ENCODE results near the gene ASCL2.

Gene ASCL2

DNA sequence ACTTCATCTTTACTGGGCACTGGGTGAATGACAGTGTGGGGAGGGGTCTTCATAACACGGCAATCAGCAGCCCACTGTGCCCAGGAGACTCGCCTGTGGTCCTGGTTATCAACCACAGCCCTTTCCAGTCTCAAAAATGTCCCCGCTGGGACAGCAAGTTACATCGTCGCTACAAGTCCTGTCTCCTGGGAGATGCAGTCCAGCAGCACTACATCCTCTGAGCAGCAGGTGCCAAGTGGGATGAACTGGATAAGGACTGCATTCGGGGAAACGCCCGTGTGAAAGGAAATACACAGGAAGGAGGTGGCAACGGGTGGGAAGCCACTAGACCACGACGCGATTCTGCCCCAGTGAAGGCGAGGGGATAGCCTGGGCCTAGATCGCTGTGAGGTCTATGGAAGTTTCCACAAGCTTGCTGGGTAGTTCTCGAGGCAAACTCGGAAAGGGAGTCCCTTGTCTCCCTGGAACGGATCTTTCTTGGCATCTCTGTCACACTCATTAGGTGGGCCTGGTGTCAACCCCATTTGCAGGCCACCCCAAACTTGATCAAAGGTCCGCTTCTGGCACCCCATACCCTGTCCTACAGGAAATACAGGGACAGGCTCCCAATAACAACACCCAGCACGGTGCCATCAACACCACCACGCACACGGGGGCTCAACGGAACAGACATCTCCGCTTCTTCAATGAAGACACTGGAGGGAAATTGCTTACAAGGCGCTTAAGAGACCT, 4.4 kb downstream of the ASCL2 start:
- Histone ChIP-seq H3K9ac (ENCODE audit: low read depth, low read length) (no peak overlapping the region), H3K27ac (ENCODE audit: low read length) (no peak overlapping the region), H3K9me3 (ENCODE audit: insufficient read depth, low read depth, low read length) (no peaks in the 10 kb centered on the region), H3K36me3 (ENCODE audit: insufficient read depth, low read depth, low read length) (no peaks in the 10 kb centered on the region), H3K4me1 (ENCODE audit: insufficient read depth, low read length) (no peaks in the 10 kb centered on the region), H3K4me3 (ENCODE audit: low read length) (no peak overlapping the region), H3K27me3 (ENCODE audit: insufficient read depth, low read length) (peaks cover 67% of the 10 kb centered on the region)

DNA sequence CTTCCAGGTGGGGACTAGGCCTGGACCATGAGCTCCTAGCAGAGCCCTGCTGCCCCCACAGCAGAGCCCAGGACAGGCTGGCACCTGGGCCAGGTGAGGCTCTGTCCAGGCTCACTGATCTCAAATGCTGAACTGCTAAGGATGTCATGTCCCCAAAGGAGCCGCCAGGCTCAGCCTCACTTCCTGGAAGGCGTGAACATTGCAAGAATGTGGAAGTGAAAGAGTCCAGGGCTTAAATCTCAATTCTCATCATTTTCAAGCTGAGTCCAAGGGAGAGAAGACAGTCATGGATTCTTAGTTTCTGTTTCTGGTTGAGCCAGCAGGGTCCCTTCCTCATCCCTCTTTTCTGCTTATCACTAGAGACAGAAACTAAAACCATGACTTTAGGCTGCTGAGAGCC, 5.0 kb downstream of the ASCL2 start:
- Histone ChIP-seq H3K27me3 (ENCODE audit: insufficient read depth, low read length) (peaks cover 60% of the 10 kb centered on the region), H3K9me3 (ENCODE audit: insufficient read depth, low read depth, low read length) (no peaks in the 10 kb centered on the region), H3K36me3 (ENCODE audit: insufficient read depth, low read depth, low read length) (no peaks in the 10 kb centered on the region), H3K27ac (ENCODE audit: low read length) (no peak overlapping the region), H3K4me3 (ENCODE audit: low read length) (no peak overlapping the region), H3K4me1 (ENCODE audit: insufficient read depth, low read length) (no peaks in the 10 kb centered on the region), H3K9ac (ENCODE audit: low read depth, low read length) (no peak overlapping the region)

DNA sequence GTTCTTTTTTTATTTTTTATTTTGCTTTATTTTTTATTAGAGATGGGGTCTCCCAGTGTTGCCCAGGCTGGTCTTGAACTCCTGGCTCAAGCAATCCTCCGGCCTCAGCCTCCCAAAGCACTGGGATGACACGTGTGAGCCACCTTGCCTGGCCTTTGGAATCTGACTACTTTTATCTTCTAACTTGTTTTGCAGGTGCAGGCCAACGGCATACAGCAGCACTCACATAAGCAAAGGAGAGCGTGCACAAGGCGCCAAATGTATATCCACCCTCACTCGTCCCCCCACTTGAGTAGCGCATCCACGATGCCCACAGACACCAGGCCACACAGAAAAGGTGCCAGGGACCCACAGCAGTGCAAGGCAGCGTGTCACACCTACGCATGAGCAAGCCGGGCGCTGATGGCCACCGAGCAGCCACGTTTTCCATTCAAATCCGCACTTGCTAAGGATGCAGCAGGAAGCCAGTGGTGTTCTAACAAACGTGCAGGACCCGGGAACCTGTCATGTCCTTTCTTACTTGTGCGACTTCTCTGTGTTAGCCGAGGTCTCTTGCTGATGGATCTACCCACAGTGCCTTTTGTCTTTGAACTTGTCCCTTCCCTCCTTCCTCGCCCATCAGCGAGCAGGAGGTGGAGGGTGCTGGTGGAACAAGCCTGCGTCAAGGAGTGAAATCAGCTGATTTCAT, 5.9 kb downstream of the ASCL2 start:
- Histone ChIP-seq H3K27me3 (ENCODE audit: insufficient read depth, low read length) (peaks cover 52% of the 10 kb centered on the region), H3K4me1 (ENCODE audit: insufficient read depth, low read length) (no peaks in the 10 kb centered on the region), H3K27ac (ENCODE audit: low read length) (no peak overlapping the region)

DNA sequence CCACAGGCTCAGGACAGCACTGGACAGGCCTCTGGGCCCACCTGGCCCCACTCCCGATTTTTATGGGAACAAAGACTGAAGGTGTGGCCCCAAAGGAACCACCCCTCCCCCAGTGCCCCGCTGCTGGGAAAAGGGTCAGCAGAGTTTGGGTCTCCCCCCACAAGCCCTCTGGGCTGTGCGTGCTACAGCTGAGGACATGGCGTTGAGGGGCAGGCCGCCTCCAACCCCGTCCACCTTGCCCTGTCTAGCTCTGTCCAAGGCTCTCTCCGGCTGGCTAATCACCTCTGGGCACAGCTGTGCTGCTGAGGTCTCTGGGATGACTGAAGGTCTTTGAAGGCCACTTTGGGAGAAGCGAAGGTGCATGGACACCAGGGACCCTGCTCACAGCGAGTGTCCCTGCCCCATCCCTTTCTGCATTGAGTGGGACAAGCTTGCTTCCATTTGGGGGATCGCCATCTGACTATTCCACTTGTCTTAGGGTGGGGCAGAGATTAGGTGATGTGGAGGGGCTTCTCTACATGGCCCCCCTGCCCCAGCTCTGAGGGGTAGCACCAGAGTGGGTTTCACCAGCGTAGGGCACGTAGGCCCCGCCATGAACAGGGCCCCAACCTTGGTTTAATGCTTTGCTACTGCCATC, 6.5 kb downstream of the ASCL2 start:
- H3K4me1 ChIP-seq (ENCODE audit: insufficient read depth, low read length), result no peaks in the 10 kb centered on the region
- peaks cover 45% of the 10 kb centered on the region for H3K27me3 ChIP-seq (ENCODE audit: insufficient read depth, low read length)
- no peaks in the 10 kb centered on the region for H3K9me3 ChIP-seq (ENCODE audit: insufficient read depth, low read depth, low read length)
- H3K9ac ChIP-seq (ENCODE audit: low read depth, low read length), result no peak overlapping the region
- H3K36me3 ChIP-seq (ENCODE audit: insufficient read depth, low read depth, low read length), result no peaks in the 10 kb centered on the region
- H3K4me3 ChIP-seq (ENCODE audit: low read length), result no peak overlapping the region
- H3K27ac ChIP-seq (ENCODE audit: low read length), result no peak overlapping the region

More for the DNA sequence above, 5.9 kb downstream of the ASCL2 start:
- Histone ChIP-seq H3K36me3 (ENCODE audit: insufficient read depth, low read depth, low read length) (no peaks in the 10 kb centered on the region), H3K9ac (ENCODE audit: low read depth, low read length) (no peak overlapping the region), H3K9me3 (ENCODE audit: insufficient read depth, low read depth, low read length) (no peaks in the 10 kb centered on the region), H3K4me3 (ENCODE audit: low read length) (no peak overlapping the region)

DNA sequence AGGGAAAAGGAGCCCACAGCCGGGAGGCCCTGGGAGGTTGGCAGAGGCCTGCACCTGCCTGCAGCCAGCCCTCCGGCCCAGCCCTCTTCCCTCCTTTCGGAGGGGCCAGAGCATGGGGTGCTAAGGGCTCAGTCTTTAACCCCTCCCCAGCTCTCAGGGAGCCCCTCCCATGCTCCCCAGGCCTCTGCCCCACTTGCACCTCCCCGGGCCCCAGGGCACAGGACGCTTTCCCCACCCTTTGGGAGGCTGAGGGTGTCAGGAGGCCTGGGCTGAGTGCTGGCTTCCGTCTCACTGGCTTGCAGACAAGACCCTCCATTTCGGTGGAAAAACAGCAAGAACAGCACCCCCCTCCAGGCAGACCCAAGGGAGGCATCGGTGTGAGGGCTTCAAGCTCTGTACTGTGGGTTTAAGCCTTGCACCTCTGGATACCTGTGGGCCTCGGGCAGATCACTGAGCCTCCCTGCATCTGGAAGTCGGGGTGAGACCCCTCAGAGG, 7.3 kb downstream of the ASCL2 start:
- Histone ChIP-seq H3K9me3 (ENCODE audit: insufficient read depth, low read depth, low read length) (no peaks in the 10 kb centered on the region), H3K27me3 (ENCODE audit: insufficient read depth, low read length) (peaks cover 38% of the 10 kb centered on the region), H3K4me3 (ENCODE audit: low read length) (no peak overlapping the region), H3K36me3 (ENCODE audit: insufficient read depth, low read depth, low read length) (no peaks in the 10 kb centered on the region), H3K27ac (ENCODE audit: low read length) (no peak overlapping the region), H3K9ac (ENCODE audit: low read depth, low read length) (no peak overlapping the region), H3K4me1 (ENCODE audit: insufficient read depth, low read length) (no peaks in the 10 kb centered on the region)

DNA sequence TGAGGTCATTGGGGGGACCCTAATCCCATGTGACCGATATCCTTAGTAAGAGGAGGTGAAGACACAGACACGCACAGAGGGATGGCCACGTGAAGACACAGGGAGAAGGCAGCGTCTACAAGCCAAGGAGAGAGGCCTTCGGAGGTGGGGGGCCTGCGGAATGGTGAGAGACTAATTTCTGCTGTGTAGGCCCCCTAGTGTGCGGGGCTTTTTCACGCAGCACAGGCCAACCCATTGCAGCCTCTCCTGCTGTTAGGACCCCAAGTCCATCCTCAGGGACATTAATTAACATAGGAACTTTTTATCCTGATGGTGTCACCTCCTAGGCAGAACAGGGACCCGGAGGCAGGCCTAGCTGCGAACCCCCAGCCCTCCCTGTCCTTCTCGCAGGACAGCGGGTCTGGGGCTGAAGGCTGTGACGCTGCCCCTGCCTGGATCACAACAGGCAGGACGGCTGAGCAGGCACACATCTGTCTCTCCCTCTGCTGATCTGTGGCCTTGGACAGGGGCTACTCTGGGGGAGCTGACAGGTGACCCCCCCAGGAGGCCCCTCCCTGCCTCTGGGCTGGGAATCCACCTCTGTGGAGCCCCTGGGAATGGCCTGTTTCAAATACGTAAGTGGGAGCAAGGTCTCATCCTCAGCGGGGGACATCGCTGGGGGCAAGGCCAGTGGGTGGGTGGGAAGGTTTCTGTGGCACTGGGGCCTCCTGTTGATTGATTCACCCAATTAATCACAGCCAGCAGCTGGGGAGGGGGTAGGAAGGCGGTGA, 7.9 kb downstream of the ASCL2 start:
- H3K36me3 ChIP-seq (ENCODE audit: insufficient read depth, low read depth, low read length), result no peaks in the 10 kb centered on the region
- H3K4me3 ChIP-seq (ENCODE audit: low read length), result no peak overlapping the region
- H3K9me3 ChIP-seq (ENCODE audit: insufficient read depth, low read depth, low read length), result no peaks in the 10 kb centered on the region
- H3K9ac ChIP-seq (ENCODE audit: low read depth, low read length), result no peak overlapping the region
- H3K27ac ChIP-seq (ENCODE audit: low read length), result no peak overlapping the region
- H3K27me3 ChIP-seq (ENCODE audit: insufficient read depth, low read length), result peaks cover 31% of the 10 kb centered on the region
- H3K4me1 ChIP-seq (ENCODE audit: insufficient read depth, low read length), result no peaks in the 10 kb centered on the region

DNA sequence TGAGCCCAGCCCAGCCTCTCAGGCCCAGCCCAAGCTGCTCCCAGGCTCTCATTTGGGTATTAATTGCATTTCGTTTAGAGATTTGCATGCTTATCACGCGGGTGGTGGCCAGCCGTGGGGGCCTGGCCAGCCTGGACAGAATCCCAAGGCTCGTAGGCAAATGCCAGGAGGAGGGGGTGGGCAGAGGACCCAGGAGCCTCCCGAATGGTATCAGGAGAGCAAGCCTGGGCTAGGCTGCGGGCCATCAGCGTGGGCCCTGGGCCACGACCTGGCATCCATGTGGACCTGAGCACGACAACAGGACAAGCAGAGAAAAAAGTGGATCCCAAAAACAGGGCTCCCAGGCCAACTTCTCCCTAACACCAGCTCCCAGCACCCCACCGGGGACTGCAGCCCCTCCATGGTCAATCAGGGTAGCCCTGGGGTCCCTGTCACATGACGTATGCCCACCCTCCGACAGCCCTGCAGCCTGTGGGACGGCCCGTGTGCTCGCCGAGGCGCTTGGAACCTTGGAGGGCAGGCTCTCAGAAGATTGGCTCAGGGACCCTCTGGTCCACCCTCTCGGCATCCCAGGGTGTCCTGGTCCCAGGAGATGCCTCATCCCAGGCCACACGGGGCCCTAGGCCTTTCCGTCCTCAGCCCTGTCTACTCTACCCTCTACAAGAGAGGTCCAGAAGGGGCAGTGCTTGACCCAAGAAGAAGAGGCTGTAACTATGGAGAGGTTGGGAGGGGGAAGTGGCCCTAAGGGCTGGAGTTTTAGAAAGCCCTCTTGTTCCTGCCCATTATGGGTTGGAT, 8.8 kb downstream of the ASCL2 start:
- no peaks in the 10 kb centered on the region for H3K9me3 ChIP-seq (ENCODE audit: insufficient read depth, low read depth, low read length)
- H3K27ac ChIP-seq (ENCODE audit: low read length), result no peak overlapping the region
- no peak overlapping the region for H3K4me3 ChIP-seq (ENCODE audit: low read length)
- H3K27me3 ChIP-seq (ENCODE audit: insufficient read depth, low read length), result peaks cover 23% of the 10 kb centered on the region
- H3K36me3 ChIP-seq (ENCODE audit: insufficient read depth, low read depth, low read length), result no peaks in the 10 kb centered on the region
- no peak overlapping the region for H3K9ac ChIP-seq (ENCODE audit: low read depth, low read length)
- no peaks in the 10 kb centered on the region for H3K4me1 ChIP-seq (ENCODE audit: insufficient read depth, low read length)

DNA sequence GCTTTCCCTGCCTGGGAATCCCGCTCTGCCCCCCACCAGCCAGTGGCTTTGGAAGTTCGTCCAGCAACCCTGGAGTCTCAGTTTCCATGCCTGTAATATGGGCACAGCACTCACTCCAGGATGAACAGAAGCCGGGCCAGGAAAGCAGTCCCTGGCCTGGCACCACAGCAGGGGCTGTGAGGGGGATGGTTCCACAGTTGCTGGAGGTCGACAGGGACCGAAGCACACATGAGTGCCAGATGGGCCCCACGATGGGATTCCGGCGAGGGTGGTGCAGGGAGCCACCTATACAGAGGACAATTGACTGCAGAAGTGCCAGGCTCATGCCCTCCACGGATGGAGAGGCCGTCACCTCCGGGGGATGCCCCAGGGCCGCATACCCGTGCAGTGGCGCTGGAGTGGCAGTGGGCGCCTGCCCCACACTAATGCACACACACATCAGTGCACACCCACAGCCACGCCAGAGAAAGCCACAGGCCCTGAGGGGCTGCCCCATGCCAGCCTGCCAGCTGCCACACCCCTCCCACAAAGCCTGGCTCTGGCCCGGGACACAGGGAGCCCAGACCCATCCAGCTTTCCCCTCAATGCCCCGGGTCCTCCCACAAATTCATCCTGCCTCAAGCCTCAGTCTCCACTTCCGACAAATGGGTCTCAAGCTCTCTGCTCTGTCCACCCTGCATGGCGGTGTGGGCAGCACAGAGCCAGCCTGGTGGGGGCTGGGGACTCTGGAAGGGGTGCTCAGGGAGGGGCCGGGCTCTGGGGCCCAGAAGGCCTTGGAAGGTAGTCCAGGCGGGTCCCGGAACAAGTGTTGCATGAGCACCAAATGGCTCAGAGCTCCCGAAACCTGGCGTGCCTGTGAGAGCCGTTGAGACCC, 9.7 kb downstream of the ASCL2 start:
- Histone ChIP-seq H3K4me1 (ENCODE audit: insufficient read depth, low read length) (no peaks in the 10 kb centered on the region), H3K27ac (ENCODE audit: low read length) (no peak overlapping the region), H3K27me3 (ENCODE audit: insufficient read depth, low read length) (peaks cover 14% of the 10 kb centered on the region), H3K4me3 (ENCODE audit: low read length) (no peak overlapping the region), H3K9me3 (ENCODE audit: insufficient read depth, low read depth, low read length) (no peaks in the 10 kb centered on the region), H3K9ac (ENCODE audit: low read depth, low read length) (no peak overlapping the region), H3K36me3 (ENCODE audit: insufficient read depth, low read depth, low read length) (no peaks in the 10 kb centered on the region)

DNA sequence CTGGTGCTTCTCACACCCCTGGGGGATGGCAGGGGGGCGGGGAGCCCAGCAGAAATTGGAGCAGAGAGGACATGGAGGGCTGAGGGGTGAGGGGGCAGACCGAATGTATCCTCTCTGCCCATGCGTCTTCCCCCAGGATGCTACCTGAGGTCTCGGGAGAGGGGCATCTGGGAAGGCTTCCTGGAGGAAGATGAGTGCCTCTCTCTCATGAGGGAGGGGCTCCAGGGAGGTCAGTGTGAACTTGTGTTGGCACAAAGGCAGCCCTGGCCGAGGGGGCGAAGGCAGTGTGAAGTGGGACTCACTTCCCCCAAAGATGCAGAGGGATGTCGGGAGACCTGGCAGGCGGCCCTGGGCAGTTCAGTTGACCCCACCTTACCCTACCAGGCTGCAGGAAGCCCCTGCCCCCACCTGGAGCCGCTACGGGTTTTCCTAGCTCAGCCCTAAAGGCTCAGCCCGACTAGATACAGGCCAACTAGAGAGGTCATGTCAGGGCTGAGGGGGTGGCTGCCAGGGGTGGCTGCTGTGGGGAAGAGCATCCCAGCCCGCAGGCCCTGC, 10.4 kb downstream of the ASCL2 start:
- H3K27me3 ChIP-seq (ENCODE audit: insufficient read depth, low read length), result peaks cover 6% of the 10 kb centered on the region
- no peak overlapping the region for H3K9ac ChIP-seq (ENCODE audit: low read depth, low read length)
- no peak overlapping the region for H3K27ac ChIP-seq (ENCODE audit: low read length)
- H3K9me3 ChIP-seq (ENCODE audit: insufficient read depth, low read depth, low read length), result no peaks in the 10 kb centered on the region
- H3K36me3 ChIP-seq (ENCODE audit: insufficient read depth, low read depth, low read length), result no peaks in the 10 kb centered on the region
- no peaks in the 10 kb centered on the region for H3K4me1 ChIP-seq (ENCODE audit: insufficient read depth, low read length)
- H3K4me3 ChIP-seq (ENCODE audit: low read length), result no peak overlapping the region

DNA sequence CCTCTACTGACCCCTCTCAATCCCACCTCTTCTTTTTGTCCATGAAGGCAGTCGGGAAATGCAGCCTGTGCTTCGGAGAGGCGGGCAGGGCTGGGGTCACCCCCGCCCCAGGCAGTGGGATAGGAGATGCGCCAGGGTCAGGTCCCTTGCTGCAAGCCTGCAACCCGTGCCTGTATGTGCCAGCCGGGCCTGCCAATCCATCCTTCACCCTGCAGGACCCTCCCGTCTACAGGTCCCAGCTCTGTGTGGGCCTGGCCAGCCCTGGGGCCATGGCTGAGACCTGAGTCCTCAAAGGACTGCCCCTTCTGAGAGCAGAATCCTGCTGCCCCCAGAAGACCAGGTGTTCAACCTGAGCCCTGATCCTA, 10.9 kb downstream of the ASCL2 start:
- Histone ChIP-seq H3K9ac (ENCODE audit: low read depth, low read length) (no peak overlapping the region), H3K4me3 (ENCODE audit: low read length) (no peak overlapping the region), H3K27me3 (ENCODE audit: insufficient read depth, low read length) (peaks cover under 1% of the 10 kb centered on the region; the same call in 1 of the 2 replicates)

More for the DNA sequence above, 10.9 kb downstream of the ASCL2 start:
- no peaks in the 10 kb centered on the region for H3K4me1 ChIP-seq (ENCODE audit: insufficient read depth, low read length)
- no peaks in the 10 kb centered on the region for H3K36me3 ChIP-seq (ENCODE audit: insufficient read depth, low read depth, low read length)
- H3K9me3 ChIP-seq (ENCODE audit: insufficient read depth, low read depth, low read length), result no peaks in the 10 kb centered on the region
- no peak overlapping the region for H3K27ac ChIP-seq (ENCODE audit: low read length)

Data from iPS-20b (cell line).